Activated CD4-positive, alpha-beta T cell treated with anti-CD3 and anti-CD28 coated beads for 36 hours (primary cell): Measurements from ENCODE around the gene UNC5B. TPM values are rescaled to one million over a fixed set of nuclear protein-coding genes. Genes with fewer than 3 reads are reported as not detected.

ENCODE experiments used
- ATAC-seq: fragments of 200-7000 bp; cut with Tn5 transposase; one replicate; pipeline ENCODE4 v1.10.0; 2021; ENCODE audit warnings: mild to moderate bottlenecking, moderate library complexity
- CTCF ChIA-PET: fragments of 350-600 bp; sonication (Branson Sonifier 250); formaldehyde crosslinking; loops from one replicate; lab custom pipeline; 2021; ENCODE audit warnings: antibody characterized with exemption; lab: Charles Lee
- POLR2A ChIA-PET: fragments of 350-600 bp; sonication (Branson Sonifier 250); formaldehyde crosslinking; loops from one replicate; lab custom pipeline; 2021; ENCODE audit warnings: antibody characterized with exemption, inconsistent platforms; lab: Charles Lee
- DNase-seq: peaks from one replicate; pipeline ENCODE4 v3.0.0-alpha.2; 2020
- H3K27ac Mint-ChIP-seq: one replicate; pipeline ENCODE4 v1.8.0; 2021; ENCODE audit warnings: mixed read lengths
- H3K27me3 Mint-ChIP-seq: one replicate; pipeline ENCODE4 v1.8.0; 2021; ENCODE audit warnings: mixed read lengths
- H3K36me3 Mint-ChIP-seq: one replicate; pipeline ENCODE4 v1.8.0; 2021; ENCODE audit warnings: low read depth, mixed read lengths
- H3K4me1 Mint-ChIP-seq: one replicate; pipeline ENCODE4 v1.8.0; 2021; ENCODE audit warnings: mixed read lengths
- H3K4me3 Mint-ChIP-seq: one replicate; pipeline ENCODE4 v1.8.0; 2021; ENCODE audit warnings: mild to moderate bottlenecking, moderate library complexity, mixed read lengths
- H3K9me3 Mint-ChIP-seq: one replicate; pipeline ENCODE4 v1.8.0; 2021; ENCODE audit warnings: low read depth, mixed read lengths
- intact Hi-C, 2 experiments: fragments of 100-400 bp; cut with DNase I in 1 of 2; cut with micrococcal nuclease in 1 of 2; formaldehyde crosslinking; loops; one replicate each; pipeline versions ENCODE4 v1.14.2 to v1.15.1; 2022 to 2024; cut with DNase I, micrococcal nuclease
- total RNA-seq, 2 experiments: library from RNA; stranded (reverse); gene quantifications; one replicate each; pipeline ENCODE4 v1.2.3, GENCODE V29; 2021

The UNC5B gene
- total RNA-seq, 2 experiments from 2014 or later, result 0.05 to 0.09 TPM

DNA sequence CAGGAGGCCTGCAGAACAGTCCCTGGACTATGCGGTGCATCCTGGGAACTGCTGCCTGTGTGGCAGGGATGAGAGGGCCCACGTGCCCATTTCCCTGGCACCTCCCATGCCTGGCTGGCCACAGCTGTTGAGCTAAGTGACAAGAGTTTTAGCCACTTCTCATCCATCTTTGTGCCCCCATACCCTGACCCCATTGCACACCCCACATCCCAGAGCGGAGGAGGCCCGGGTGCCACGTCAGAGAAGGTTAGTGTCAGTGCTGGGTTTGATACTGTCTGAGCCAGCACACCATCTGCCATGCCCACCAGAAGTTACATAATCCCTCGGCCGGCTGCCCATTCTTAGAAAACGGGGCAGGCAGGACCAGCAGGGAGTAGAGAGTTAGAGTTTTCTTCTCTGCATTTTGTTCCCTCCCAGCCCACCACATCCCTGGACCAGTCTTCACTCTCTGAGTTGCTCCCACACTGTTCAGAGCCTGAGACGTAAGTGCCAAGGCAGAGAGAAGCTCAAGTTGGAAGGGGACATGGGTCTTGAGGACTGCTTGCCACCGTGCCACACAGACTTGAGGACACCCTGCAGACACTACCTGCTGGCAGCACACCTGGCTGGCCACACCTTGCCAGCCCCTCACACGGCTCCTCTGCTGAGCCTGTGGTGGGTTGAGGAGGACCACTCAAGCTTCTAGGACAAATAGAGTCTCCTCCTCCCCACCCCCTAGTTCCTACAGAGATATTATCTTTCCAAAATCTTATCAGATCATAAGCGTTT lies 13.1 kb downstream of the UNC5B start:
- ChIA-PET CTCF (no interaction called here), POLR2A (no interaction called here)
- no peak for DNase-seq
- no peaks in the 10 kb centered on the region for H3K36me3 Mint-ChIP-seq
- H3K4me3 Mint-ChIP-seq, result no peak overlapping the region
- no peak overlapping the region for H3K27ac Mint-ChIP-seq
- ATAC-seq, result no peak
- H3K9me3 Mint-ChIP-seq, result no peaks in the 10 kb centered on the region
- no peaks in the 10 kb centered on the region for H3K4me1 Mint-ChIP-seq
- intact Hi-C loops, result no loop called here
- peaks cover 4% of the 10 kb centered on the region for H3K27me3 Mint-ChIP-seq

DNA sequence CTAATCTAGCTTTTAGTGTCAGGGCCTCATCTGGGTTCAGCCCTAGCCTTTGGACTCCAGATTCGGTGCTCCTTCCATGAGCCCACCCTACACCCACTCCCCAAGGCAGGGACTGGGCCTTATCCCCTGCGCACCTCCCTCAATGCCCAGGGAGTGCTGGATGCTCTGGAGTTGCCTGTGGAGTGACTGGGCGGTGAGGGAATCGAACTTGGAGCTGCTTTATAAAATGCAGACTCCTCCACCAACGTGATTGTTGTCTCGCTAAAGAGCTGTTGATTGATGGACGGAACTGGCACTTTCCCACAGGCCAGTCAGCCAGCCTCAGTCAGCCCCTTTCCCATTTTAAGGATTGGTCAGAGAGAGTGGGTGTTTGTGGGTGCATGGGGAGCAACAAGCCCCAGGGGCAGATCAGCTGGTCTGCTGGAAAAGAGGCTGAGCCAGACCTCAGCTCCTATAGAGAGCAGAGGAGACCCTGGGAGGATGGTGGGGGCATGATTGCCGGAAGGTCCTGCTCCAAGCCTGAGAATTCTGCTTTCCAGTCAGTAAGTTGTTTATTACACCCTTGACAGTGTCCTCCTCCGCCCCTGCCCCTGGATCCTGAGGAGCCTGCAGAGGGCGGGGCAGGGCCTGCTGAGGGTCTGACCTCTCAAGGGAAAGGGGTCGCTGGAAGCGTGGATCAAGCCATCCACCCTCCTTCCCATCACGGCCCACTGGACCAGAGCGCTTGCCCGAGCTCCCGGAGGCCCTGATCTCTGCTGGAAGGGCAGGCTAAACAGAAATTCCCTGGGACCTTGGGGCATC lies 16.7 kb downstream of the UNC5B start:
- ChIA-PET POLR2A (no interaction called here), CTCF (interaction anchor here (0.9 kb wide), 1 partner anchor 305 kb away, joined by 3 read pairs; no protein-coding TSS in a partner anchor)
- H3K27ac Mint-ChIP-seq, result no peak overlapping the region
- ATAC-seq (no peak), DNase-seq (no peak)
- no peaks in the 10 kb centered on the region for H3K4me1 Mint-ChIP-seq
- no peak overlapping the region for H3K4me3 Mint-ChIP-seq
- H3K9me3 Mint-ChIP-seq, result no peaks in the 10 kb centered on the region
- no peaks in the 10 kb centered on the region for H3K36me3 Mint-ChIP-seq
- intact Hi-C loops, result no loop called here
- peaks cover 2% of the 10 kb centered on the region for H3K27me3 Mint-ChIP-seq

DNA sequence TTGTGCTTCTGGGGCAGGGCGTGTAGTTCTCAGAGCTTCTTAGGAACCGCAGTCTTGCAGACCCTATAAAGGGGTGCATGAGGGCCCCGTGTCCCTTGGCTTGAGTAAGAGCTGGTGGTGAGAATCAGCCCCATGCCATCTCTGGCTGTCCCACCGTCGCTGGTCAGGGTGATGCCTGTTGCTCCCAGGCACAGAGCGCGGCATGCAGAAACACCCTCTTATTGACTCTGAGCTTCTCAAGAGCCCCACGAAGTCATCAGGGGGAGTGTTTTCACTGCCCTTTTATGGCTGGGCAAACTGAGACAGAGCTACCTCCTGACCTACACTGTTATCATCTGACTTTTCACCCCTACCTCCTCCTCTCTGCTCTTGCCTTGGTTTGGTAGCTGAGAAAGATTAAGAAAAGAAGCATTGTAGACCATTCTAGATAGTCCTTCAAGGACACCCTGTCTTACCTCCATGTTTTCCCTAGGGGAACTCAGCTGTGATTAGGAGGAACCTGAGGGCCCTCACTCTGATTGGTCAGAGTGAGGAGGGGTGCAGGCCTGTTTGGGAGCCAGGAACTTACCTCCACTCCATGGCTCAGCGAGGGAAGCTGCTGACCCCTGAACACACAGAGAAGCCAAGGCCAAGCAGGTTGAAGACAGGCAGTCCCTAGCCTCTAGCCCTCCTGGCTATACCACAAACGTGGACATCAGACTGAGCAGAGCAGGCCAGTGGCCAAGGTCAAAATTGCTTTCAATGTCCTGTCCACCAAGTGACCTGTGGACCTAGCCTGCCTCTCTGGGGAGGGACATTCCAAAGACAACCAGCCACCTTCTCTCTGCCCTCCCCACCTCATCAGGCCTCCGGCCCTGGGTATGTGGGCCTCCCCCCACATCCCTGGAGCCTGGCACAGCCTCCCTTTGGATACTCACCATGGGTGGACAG lies 17.6 kb downstream of the UNC5B start:
- no peak overlapping the region for H3K27ac Mint-ChIP-seq
- intact Hi-C loops, result no loop called here
- H3K4me1 Mint-ChIP-seq, result no peaks in the 10 kb centered on the region
- no peaks in the 10 kb centered on the region for H3K9me3 Mint-ChIP-seq
- H3K27me3 Mint-ChIP-seq, result peaks cover 2% of the 10 kb centered on the region
- DNase-seq, result no peak
- no peak overlapping the region for H3K4me3 Mint-ChIP-seq
- no peak for ATAC-seq
- CTCF ChIA-PET, result interaction anchor here (0.6 to 0.9 kb wide), 2 partner anchors 55 to 306 kb away, joined by 3 to 4 read pairs; no protein-coding TSS in a partner anchor
- H3K36me3 Mint-ChIP-seq, result no peaks in the 10 kb centered on the region
- POLR2A ChIA-PET, result no interaction called here

DNA sequence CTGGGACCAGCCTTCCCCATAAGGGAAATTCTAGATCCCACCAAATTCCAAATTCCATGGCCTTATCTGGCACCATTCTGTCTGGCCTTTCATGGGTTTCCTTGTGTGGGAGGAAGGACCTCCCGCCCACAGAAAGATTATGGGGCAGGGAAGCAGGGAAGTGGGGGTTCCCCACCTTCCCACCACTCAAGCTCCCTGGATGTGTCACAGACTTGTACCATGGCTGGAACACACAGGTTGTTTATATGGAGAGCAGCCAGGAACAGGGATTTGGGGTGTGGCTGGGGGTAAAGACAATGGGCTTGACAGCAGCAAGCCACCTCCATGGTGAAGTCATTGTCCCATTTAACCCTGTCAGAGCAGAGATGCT lies 18.3 kb downstream of the UNC5B start:
- intact Hi-C loops, result no loop called here
- ChIA-PET CTCF (interaction anchor here (0.6 kb wide), 1 partner anchor 54 kb away, joined by 4 read pairs; no protein-coding TSS in a partner anchor), POLR2A (no interaction called here)
- no peak overlapping the region for H3K27ac Mint-ChIP-seq
- H3K4me1 Mint-ChIP-seq, result no peaks in the 10 kb centered on the region
- H3K4me3 Mint-ChIP-seq, result no peak overlapping the region
- H3K27me3 Mint-ChIP-seq, result peaks cover 2% of the 10 kb centered on the region
- ATAC-seq (no peak), DNase-seq (no peak)
- no peaks in the 10 kb centered on the region for H3K36me3 Mint-ChIP-seq
- H3K9me3 Mint-ChIP-seq, result no peaks in the 10 kb centered on the region

DNA sequence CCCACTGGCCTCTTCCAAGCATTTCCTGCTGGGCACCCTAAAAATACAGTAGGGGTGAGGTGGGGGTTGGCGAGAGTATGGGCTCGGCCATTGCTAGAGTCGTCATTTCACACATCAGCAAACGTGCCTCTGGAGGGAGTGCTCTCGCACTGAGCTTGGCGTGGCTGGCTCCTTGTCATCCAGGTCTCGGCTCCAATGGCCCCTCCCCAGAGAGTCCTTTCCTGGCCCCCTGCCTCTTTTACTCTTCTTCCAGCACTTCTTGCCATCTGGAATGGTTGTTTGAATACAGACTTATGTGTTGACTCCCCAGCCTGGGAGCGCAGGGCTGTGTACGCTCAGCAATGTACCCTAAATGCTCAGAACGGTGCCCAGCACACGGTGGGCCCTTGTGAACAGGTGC lies 18.8 kb downstream of the UNC5B start:
- H3K9me3 Mint-ChIP-seq, result no peaks in the 10 kb centered on the region
- ChIA-PET CTCF (no interaction called here), POLR2A (no interaction called here)
- H3K27me3 Mint-ChIP-seq, result peaks cover 2% of the 10 kb centered on the region
- ATAC-seq, result no peak
- no peak overlapping the region for H3K4me3 Mint-ChIP-seq
- no peaks in the 10 kb centered on the region for H3K36me3 Mint-ChIP-seq
- no peak for DNase-seq
- no peak overlapping the region for H3K27ac Mint-ChIP-seq
- H3K4me1 Mint-ChIP-seq, result no peaks in the 10 kb centered on the region
- intact Hi-C loops, result no loop called here

DNA sequence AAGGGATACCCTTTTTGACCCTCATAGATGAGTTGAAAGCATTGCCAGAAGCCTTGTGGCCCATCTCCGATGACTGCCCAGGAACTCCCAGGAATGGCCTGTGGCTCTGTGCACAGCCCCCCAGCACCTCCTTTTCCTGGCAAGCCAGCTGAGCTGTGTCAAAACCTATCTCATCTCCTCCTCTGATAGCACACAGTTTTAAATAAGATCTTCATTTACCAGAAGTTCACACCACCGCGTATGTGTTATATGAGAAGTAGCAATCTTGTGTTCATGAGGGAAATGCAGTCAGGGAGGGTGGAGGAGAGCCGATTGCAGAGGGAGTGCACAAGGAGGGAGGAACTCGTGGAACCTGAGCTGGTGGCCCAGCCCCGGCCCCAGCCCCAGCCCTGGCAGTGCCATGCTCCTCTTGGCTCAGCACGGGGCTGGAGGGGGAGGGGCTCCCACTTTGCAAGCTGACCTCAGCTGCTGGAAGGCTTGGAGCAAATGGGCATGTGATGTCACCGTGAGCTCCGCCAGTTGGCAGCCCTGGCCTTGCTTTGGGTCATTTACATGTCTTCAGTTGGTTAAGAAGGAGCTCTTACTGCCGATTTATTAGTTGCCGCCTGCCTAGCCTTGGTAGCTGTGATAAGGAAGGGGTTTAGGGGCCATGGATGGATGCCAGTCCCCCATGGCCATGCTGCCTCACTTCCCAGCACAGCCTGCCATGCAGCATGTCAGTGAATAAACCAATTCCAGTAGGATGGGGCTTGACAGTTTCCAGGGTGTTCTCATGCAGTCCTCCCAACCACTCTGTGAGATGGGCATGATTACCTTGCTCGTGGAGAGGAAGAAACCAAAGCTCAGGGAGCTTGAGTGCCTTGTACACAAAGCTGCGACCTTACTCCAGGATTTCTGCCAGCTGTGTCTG lies 20.0 kb downstream of the UNC5B start:
- intact Hi-C loops, result no loop called here
- Mint-ChIP-seq H3K4me1 (no peaks in the 10 kb centered on the region), H3K36me3 (no peaks in the 10 kb centered on the region), H3K4me3 (no peak overlapping the region), H3K27ac (no peak overlapping the region), H3K9me3 (no peaks in the 10 kb centered on the region), H3K27me3 (peaks cover 2% of the 10 kb centered on the region)
- CTCF ChIA-PET, result interaction anchor here (0.7 to 0.8 kb wide), 4 partner anchors 27 to 1306 kb away, joined by 3 to 6 read pairs (median 3); no protein-coding TSS in a partner anchor
- DNase-seq, result no peak
- POLR2A ChIA-PET, result no interaction called here
- no peak for ATAC-seq

DNA sequence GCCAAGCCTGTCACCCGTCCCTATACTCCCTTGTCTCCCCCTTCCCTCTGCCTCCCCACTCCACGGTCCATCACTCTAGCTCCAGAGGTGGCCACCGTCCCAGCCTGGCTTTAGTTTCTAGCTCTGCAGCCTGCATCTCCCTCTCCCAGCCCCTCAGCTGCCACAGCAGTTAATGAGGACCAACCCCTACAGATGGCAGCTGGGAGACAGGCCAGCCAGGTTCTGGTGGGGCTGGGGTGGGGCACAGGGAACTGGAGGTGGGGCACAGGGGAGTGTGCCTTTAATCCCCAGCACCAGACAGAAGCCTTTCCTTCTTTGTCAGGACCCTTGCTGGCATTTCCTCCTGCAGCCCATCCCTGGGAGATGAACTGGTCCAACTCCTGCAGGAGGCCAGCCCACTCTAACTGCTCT lies 21.1 kb downstream of the UNC5B start:
- no peak overlapping the region for H3K27ac Mint-ChIP-seq
- DNase-seq, result no peak
- ATAC-seq, result no peak
- H3K4me1 Mint-ChIP-seq, result no peaks in the 10 kb centered on the region
- no peaks in the 10 kb centered on the region for H3K9me3 Mint-ChIP-seq
- H3K4me3 Mint-ChIP-seq, result no peak overlapping the region
- no peaks in the 10 kb centered on the region for H3K36me3 Mint-ChIP-seq
- CTCF ChIA-PET, result interaction anchor here (0.7 kb wide), 1 partner anchor 28 kb away, joined by 3 read pairs; no protein-coding TSS in a partner anchor
- POLR2A ChIA-PET, result no interaction called here
- peaks cover 2% of the 10 kb centered on the region for H3K27me3 Mint-ChIP-seq
- intact Hi-C loops, result no loop called here

DNA sequence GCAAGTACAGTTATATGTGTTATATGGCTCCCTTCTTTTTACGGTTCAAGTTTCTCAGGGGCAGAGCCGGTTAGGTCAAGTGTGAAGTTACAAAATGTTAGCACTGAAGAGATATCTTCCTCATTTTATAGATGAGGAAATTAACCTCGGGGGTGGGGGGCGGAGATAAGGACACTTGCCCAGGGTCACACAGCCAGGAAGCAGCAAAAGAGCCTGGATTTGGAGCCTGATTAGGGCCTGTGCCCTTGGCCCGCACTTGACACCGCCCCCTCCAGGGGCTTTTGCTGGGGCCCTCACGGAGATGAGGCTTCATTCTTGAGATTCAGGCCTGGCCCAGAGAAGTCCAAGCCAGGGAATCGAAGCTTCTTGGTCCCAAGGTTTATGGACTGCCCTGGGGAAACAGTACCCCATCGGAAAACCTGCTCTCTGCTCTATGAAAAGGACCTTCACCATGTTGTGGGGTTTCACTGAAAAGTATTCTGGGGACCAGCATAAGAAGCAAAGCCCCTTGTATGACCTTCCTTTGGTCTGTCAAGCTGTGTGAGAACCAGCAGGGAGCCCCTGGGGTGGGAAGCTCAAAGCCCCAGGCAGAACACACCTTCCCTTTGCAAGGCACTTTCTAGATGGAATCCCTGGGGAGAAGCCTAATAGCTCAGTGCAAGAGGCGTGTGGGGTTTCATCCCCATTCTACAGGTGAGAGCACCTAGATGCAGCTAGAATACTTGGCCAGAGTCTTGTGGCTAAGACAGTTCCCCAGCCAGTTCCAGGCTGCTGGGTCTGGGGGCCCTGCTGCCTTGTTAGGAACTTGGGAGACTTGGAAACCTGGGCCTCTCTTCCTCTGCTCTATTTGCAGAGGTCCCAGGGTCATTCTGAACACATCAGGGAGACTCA lies 21.9 kb downstream of the UNC5B start:
- intact Hi-C loops, result no loop called here
- ATAC-seq, result no peak
- H3K27me3 Mint-ChIP-seq, result peaks cover 2% of the 10 kb centered on the region
- CTCF ChIA-PET, result no interaction called here
- no peak overlapping the region for H3K27ac Mint-ChIP-seq
- no peaks in the 10 kb centered on the region for H3K4me1 Mint-ChIP-seq
- no peaks in the 10 kb centered on the region for H3K9me3 Mint-ChIP-seq
- no peak for DNase-seq
- no peaks in the 10 kb centered on the region for H3K36me3 Mint-ChIP-seq
- H3K4me3 Mint-ChIP-seq, result no peak overlapping the region
- POLR2A ChIA-PET, result no interaction called here

DNA sequence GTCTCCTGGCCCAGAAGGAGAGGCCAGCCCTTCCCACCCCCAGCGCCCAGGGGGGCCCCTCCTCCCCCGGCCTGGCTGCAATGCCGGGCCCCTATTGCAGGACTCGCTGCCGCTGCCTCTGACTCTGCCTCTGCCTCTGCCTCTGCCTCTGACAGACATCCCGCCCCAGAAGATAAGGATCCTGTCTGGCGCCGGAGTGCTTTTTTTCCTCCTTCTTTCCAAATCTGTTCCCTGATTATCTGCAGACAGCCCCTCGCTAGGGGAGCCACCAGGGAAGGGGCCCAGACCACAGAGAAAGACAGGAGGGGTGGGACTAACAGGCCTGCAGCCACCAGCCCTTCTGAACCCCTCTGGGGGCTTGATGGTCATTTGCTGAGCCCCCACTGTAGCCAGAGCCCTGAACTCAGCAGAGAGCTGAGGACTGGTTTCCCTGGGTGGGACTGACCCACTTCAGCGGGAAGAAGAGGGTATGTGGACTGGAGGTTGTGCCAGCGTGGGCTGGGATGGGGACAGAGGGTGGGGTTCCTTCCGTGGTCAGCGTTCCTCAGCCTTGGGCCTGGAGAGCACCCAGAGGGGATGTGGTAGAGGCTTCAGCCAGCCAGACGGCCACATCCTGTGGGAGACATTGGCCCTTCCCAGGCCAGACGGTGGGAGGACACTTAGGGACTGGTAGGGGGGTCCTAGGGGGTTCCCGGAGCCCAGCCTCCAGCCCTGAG lies 22.8 kb downstream of the UNC5B start:
- no peaks in the 10 kb centered on the region for H3K9me3 Mint-ChIP-seq
- H3K27ac Mint-ChIP-seq, result no peak overlapping the region
- H3K27me3 Mint-ChIP-seq, result peaks cover 2% of the 10 kb centered on the region
- DNase-seq (no peak), ATAC-seq (no peak)
- no peaks in the 10 kb centered on the region for H3K4me1 Mint-ChIP-seq
- ChIA-PET POLR2A (no interaction called here), CTCF (no interaction called here)
- no peaks in the 10 kb centered on the region for H3K36me3 Mint-ChIP-seq
- intact Hi-C loops, result no loop called here
- H3K4me3 Mint-ChIP-seq, result no peak overlapping the region
